IMR-90 (cell line): Measurements from ENCODE around the gene KCNMA1. TPM values are rescaled to one million over a fixed set of nuclear protein-coding genes. Genes with fewer than 3 reads are reported as not detected.

ENCODE experiments used
- ATAC-seq: fragments of 200-7000 bp; cut with Tn5 transposase; 2 replicates; pipeline ENCODE4 v1.9.1; 2020; ENCODE audit warnings: low read depth, mild to moderate bottlenecking, moderate library complexity
- BruUV-seq: library from RNA; stranded (reverse); fragments of 400-500 nt; replicated peaks from 2 replicates; lab custom pipeline; 2021; lab: Mats Ljungman, UMichigan
- CTCF ChIA-PET: fragments of 300-600 bp; formaldehyde crosslinking; extraction: SDS; loops from one replicate; lab custom pipeline; 2021; ENCODE audit warnings: antibody characterized with exemption; lab: Yijun Ruan, JAX
- POLR2A ChIA-PET: fragments of 300-600 bp; sonication (Branson Sonifier 250); formaldehyde crosslinking; loops from one replicate; lab custom pipeline; 2022; ENCODE audit warnings: antibody characterized with exemption; ENCODE audit not compliant: unreplicated experiment; lab: Charles Lee
- DNase-seq: peaks from one replicate; pipeline ENCODE4 v3.0.0; 2013
- H2AFZ ChIP-seq: replicated peaks from 2 replicates; pipeline ENCODE3; 2013; ENCODE audit warnings: low read length, mild to moderate bottlenecking; ENCODE audit not compliant: poor library complexity
- H2AK5ac ChIP-seq: 2 replicates; pipeline ENCODE4 v1.6.1; 2013; ENCODE audit warnings: low read depth, low read length, inconsistent platforms
- H2AK9ac ChIP-seq: replicated peaks from 2 replicates; pipeline ENCODE3; 2013; ENCODE audit warnings: mild to moderate bottlenecking, low read depth, low read length, moderate library complexity; ENCODE audit not compliant: poor library complexity
- H2BK120ac ChIP-seq: 2 replicates; pipeline ENCODE4 v1.6.1; 2013; ENCODE audit warnings: low read depth, low read length, inconsistent platforms
- H2BK15ac ChIP-seq: 3 replicates; pipeline ENCODE4 v1.6.1; 2013; ENCODE audit warnings: low read depth, low read length, inconsistent platforms
- H2BK20ac ChIP-seq: 2 replicates; pipeline ENCODE4 v1.6.1; 2013; ENCODE audit warnings: low read depth, mild to moderate bottlenecking, inconsistent platforms, low read length, moderate library complexity
- H2BK5ac ChIP-seq: 2 replicates; pipeline ENCODE4 v1.6.1; 2013; ENCODE audit warnings: mild to moderate bottlenecking, low read depth, low read length, inconsistent platforms; ENCODE audit not compliant: poor library complexity, severe bottlenecking
- H3K14ac ChIP-seq: replicated peaks from 2 replicates; pipeline ENCODE4 v1.6.1; 2013; ENCODE audit warnings: low read depth, low read length, inconsistent platforms
- H3K18ac ChIP-seq: 2 replicates; pipeline ENCODE4 v1.6.1; 2013; ENCODE audit warnings: low read depth, low read length, control low read depth
- H3K23ac ChIP-seq: 2 replicates; pipeline ENCODE4 v1.6.1; 2013; ENCODE audit warnings: low read depth, low read length, inconsistent platforms
- H3K27ac ChIP-seq: 2 replicates; pipeline ENCODE4 v1.5.1; 2013; ENCODE audit warnings: mild to moderate bottlenecking, control low read depth, low read length; ENCODE audit not compliant: insufficient read depth
- H3K27me3 ChIP-seq: 2 replicates; pipeline ENCODE4 v1.6.1; 2013; ENCODE audit warnings: low read length; ENCODE audit not compliant: control insufficient read depth, insufficient read depth
- H3K36me3 ChIP-seq: 2 replicates; pipeline ENCODE4 v1.6.1; 2013; ENCODE audit warnings: low read length, mixed read lengths; ENCODE audit not compliant: control insufficient read depth, insufficient read depth
- H3K4ac ChIP-seq: 2 replicates; pipeline ENCODE4 v1.6.1; 2013; ENCODE audit warnings: low read depth, low read length, inconsistent platforms
- H3K4me1 ChIP-seq: 2 replicates; pipeline ENCODE4 v1.6.1; 2013; ENCODE audit warnings: low read length, mixed read lengths; ENCODE audit not compliant: control insufficient read depth, insufficient read depth
- H3K4me2 ChIP-seq: 2 replicates; pipeline ENCODE4 v1.6.1; 2013; ENCODE audit warnings: low read depth, mild to moderate bottlenecking, control low read depth, low read length, moderate library complexity
- H3K4me3 ChIP-seq: 2 replicates; pipeline ENCODE4 v1.5.1; 2013; ENCODE audit warnings: low read depth, mild to moderate bottlenecking, control low read depth, low read length, moderate library complexity; ENCODE audit not compliant: insufficient read depth
- H3K56ac ChIP-seq: 2 replicates; pipeline ENCODE4 v1.6.1; 2013; ENCODE audit warnings: low read length, inconsistent platforms; ENCODE audit not compliant: insufficient read depth; ENCODE audit errors: extremely low read depth
- H3K79me1 ChIP-seq, 2 experiments: 2 replicates each; pipeline ENCODE4 v1.6.1; 2013; ENCODE audit warnings: low read length in 2 of 2, inconsistent platforms in 1 of 2, low read depth in 1 of 2
- H3K9ac ChIP-seq: 2 replicates; pipeline ENCODE4 v1.6.1; 2013; ENCODE audit warnings: low read depth, low read length, control low read depth
- H3K9me1 ChIP-seq: 2 replicates; pipeline ENCODE4 v1.6.1; 2013; ENCODE audit warnings: low read length, inconsistent platforms; ENCODE audit not compliant: insufficient read depth
- H3K9me3 ChIP-seq: 2 replicates; pipeline ENCODE4 v1.6.1; 2013; ENCODE audit warnings: low read length; ENCODE audit not compliant: control insufficient read depth, insufficient read depth
- H4K20me1 ChIP-seq: 2 replicates; pipeline ENCODE4 v1.6.1; 2013; ENCODE audit warnings: low read length, inconsistent platforms; ENCODE audit not compliant: insufficient read depth
- H4K5ac ChIP-seq: 2 replicates; pipeline ENCODE4 v1.6.1; 2013; ENCODE audit warnings: mild to moderate bottlenecking, low read depth, low read length, control low read depth
- H4K8ac ChIP-seq, 2 experiments: 2 replicates each; pipeline ENCODE4 v1.6.1; 2013; ENCODE audit warnings: low read depth in 2 of 2, low read length in 2 of 2, control low read depth in 1 of 2, inconsistent platforms in 1 of 2
- H4K91ac ChIP-seq: 2 replicates; pipeline ENCODE4 v1.6.1; 2013; ENCODE audit warnings: low read depth, low read length, inconsistent platforms; ENCODE audit not compliant: insufficient read depth
- BHLHE40 ChIP-seq: fragments of 150-350 bp; IDR thresholded peaks from 2 replicates; pipeline ENCODE4 v1.6.1; 2016; ENCODE audit warnings: mild to moderate bottlenecking, low read depth, low read length
- CEBPB ChIP-seq: IDR thresholded peaks from 2 replicates; pipeline ENCODE4 v1.6.1; 2012; ENCODE audit warnings: low read depth, low read length, improper control_type of control experiment
- ELK1 ChIP-seq: fragments of 150-350 bp; IDR thresholded peaks from 2 replicates; pipeline ENCODE4 v1.6.1; 2016; ENCODE audit warnings: low read depth, mild to moderate bottlenecking, low read length, moderate library complexity, borderline replicate concordance
- FOS ChIP-seq: fragments of 150-350 bp; IDR thresholded peaks from 2 replicates; pipeline ENCODE4 v1.6.1; 2016; ENCODE audit warnings: low read depth, low read length
- MAFK ChIP-seq: IDR thresholded peaks from 2 replicates; pipeline ENCODE4 v1.6.1; 2012; ENCODE audit warnings: low read depth, low read length, improper control_type of control experiment
- MAZ ChIP-seq: IDR thresholded peaks from 2 replicates; pipeline ENCODE4 v1.6.1; 2012; ENCODE audit warnings: low read depth, mild to moderate bottlenecking, low read length, improper control_type of control experiment, moderate library complexity, borderline replicate concordance
- MXI1 ChIP-seq: IDR thresholded peaks from 2 replicates; pipeline ENCODE4 v1.6.1; 2012; ENCODE audit warnings: low read depth, mild to moderate bottlenecking, low read length, moderate library complexity, borderline replicate concordance
- NFE2L2 ChIP-seq: fragments of 150-350 bp; IDR thresholded peaks from 2 replicates; pipeline ENCODE4 v1.6.1; 2016; ENCODE audit warnings: low read depth, mild to moderate bottlenecking, low read length
- POLR2A ChIP-seq: IDR thresholded peaks from 2 replicates; pipeline ENCODE4 v1.6.1; 2012; ENCODE audit warnings: mild to moderate bottlenecking, low read depth, low read length
- RAD21 ChIP-seq: IDR thresholded peaks from 2 replicates; pipeline ENCODE4 v1.6.1; 2012; ENCODE audit warnings: low read length, improper control_type of control experiment
- RFX5 ChIP-seq: IDR thresholded peaks from 2 replicates; pipeline ENCODE4 v1.8.0; 2012; ENCODE audit warnings: low read depth, mild to moderate bottlenecking, low read length, moderate library complexity
- SMC3 ChIP-seq: fragments of 150-350 bp; IDR thresholded peaks from 2 replicates; pipeline ENCODE4 v1.6.1; 2016; ENCODE audit warnings: low read depth, mild to moderate bottlenecking, antibody characterized with exemption, low read length, moderate library complexity
- USF2 ChIP-seq: fragments of 150-350 bp; IDR thresholded peaks from 2 replicates; pipeline ENCODE4 v1.6.1; 2017; ENCODE audit warnings: mild to moderate bottlenecking, antibody characterized with exemption, low read length, low read depth
- WGBS, 2 experiments: methylation state at CpG; one replicate each; pipeline versions ENCODE4 v1.1.5 to v1.1.7; 2013; ENCODE audit warnings: missing lambda C conversion rate in 2 of 2; ENCODE audit not compliant: insufficient read length in 1 of 2; ENCODE audit errors: extremely low coverage in 2 of 2; 5-methylcytosine and 5-hydroxymethylcytosine counted together
- dilution Hi-C: fragments of 300-500 bp; cut with HindIII; formaldehyde crosslinking; loops from one replicate; pipeline ENCODE4 v1.14.3; 2018; ENCODE audit warnings: low sequenced_read_pairs; ENCODE audit not compliant: unreplicated experiment
- in situ Hi-C: fragments of 300-500 bp; cut with MboI; formaldehyde crosslinking; loops from 3 replicates; pipeline ENCODE4 v1.14.3; 2019; ENCODE audit warnings: low sequenced_read_pairs, inconsistent platforms, mixed read lengths
- intact Hi-C: fragments of 100-400 bp; cut with micrococcal nuclease; formaldehyde crosslinking; loops from 2 replicates; pipeline ENCODE4 v1.10.0; 2022
- polyA plus RNA-seq, 3 experiments: library from polyadenylated mRNA; depleted of rRNA; stranded (reverse); fragments of >200 nt; gene quantifications; 2 replicates each; pipeline ENCODE4 v1.2.3, GENCODE V29; 2012; ENCODE audit warnings: low replicate concordance in 1 of 3
- total RNA-seq: library from RNA; depleted of rRNA; stranded (reverse); fragments of >200 nt; gene quantifications from 2 replicates; pipeline ENCODE4 v1.2.3, GENCODE V29; 2012

KCNMA1 gene
- total and polyA plus RNA-seq, 2 of the 4 experiments (the other 2 are of a cell fraction): 25.6 to 29.6 TPM

DNA sequence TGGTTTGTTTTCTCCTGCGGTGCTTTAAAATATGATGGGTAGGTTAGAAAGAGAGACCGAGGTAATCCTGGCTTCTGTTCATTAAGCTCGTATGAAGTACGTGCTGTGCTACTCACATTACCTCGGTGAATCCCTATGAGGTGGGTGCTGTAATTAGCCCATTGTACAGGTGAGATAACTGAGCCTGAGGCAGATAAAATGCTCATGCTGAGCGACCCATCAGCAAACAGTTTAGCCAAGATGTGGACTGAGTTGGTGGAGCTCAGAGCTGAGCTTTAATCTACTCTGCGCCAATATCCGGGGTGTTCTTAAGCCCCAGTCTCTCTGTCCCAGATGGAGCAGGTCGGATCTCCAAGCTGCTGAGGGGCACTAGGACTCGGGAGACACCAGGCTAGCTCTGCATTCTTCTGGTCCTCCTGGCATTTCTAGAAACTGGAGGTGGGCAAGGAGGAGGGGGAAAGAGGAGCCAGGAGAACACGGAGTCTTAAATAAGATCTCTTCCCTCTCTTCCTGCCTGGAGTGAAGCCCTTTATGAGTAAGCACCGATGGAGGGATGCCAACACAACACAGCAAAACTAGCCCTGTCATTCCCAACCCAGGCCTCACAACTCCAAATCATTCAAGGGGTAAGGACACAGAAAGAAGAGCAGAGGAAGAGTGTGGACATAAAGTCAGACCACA lies 458.5 kb downstream of the KCNMA1 start (continued):
- TF ChIP-seq USF2 (no peak), CEBPB (no peak), RAD21 (peak; percentile 8; the same call in 1 of the 2 replicates)

- no peak overlapping the region for H2BK5ac ChIP-seq
- dilution Hi-C loops (no loop called here), intact Hi-C loops (loop anchor here (10.0 kb wide), 1 partner anchor 247 kb away; no protein-coding TSS in a partner anchor), in situ Hi-C loops (loop anchor here (5.0 to 10.0 kb wide), 2 partner anchors 217 to 535 kb away; no protein-coding TSS in a partner anchor)
- ATAC-seq (no peak), DNase-seq (no peak)
- H3K79me1 ChIP-seq: 0 out of 4 replicates have a peak, but pooled peaks cover 0 to 6% of the 10 kb centered on the region in 2 experiments
- H4K91ac ChIP-seq: no peak overlapping the region
- no peak overlapping the region for H2AFZ ChIP-seq
- no peak overlapping the region for H3K14ac ChIP-seq
- no peak overlapping the region for H4K8ac ChIP-seq
- H4K5ac ChIP-seq: no peak overlapping the region
- no peaks in the 10 kb centered on the region for H3K9me3 ChIP-seq
- no CpG with 5 or more reads among the region's 1 CpG for WGBS, 2 experiments
- peaks cover 12% of the 10 kb centered on the region; the same call in 1 of the 2 replicates for H3K9me1 ChIP-seq
- H3K23ac ChIP-seq: no peak overlapping the region
- H2AK5ac ChIP-seq: peak overlapping the region; percentile 16; the same call in 1 of the 2 replicates
- peaks cover 8% of the 10 kb centered on the region for H3K4me1 ChIP-seq
- BruUV-seq: no TSS peak
- no peak overlapping the region for H3K18ac ChIP-seq
- CTCF ChIA-PET: no interaction called here
- H3K36me3 ChIP-seq: no peaks in the 10 kb centered on the region
- H2AK9ac ChIP-seq: no peak overlapping the region
- H3K4me3 ChIP-seq: no peak overlapping the region
- H4K20me1 ChIP-seq: no peaks in the 10 kb centered on the region
- no peak overlapping the region for H3K4me2 ChIP-seq
- H3K56ac ChIP-seq: no peak overlapping the region
- H3K4ac ChIP-seq: peak overlapping the region; percentile 15; the same call in 1 of the 2 replicates
- no peaks in the 10 kb centered on the region for H3K27me3 ChIP-seq
- H2BK15ac ChIP-seq: no peak overlapping the region; the same call in 2 of the 3 replicates
- peak overlapping the region; percentile 22; the same call in 1 of the 2 replicates for H2BK120ac ChIP-seq
- POLR2A ChIA-PET: no interaction called here
- no peak overlapping the region; the same call in 1 of the 2 replicates for H2BK20ac ChIP-seq
- H3K27ac ChIP-seq: no peak overlapping the region
- H3K9ac ChIP-seq: no peak overlapping the region
- TF ChIP-seq MXI1: no peak
- no peak for TF ChIP-seq USF2
- no peak for TF ChIP-seq FOS
- TF ChIP-seq POLR2A: no peak
- no peak for TF ChIP-seq SMC3
- no peak for TF ChIP-seq CEBPB
- no peak for TF ChIP-seq MAFK
- TF ChIP-seq BHLHE40: no peak
- no peak for TF ChIP-seq RAD21
- TF ChIP-seq ELK1: no peak
- no peak for TF ChIP-seq NFE2L2
- no peak for TF ChIP-seq MAZ
- TF ChIP-seq RFX5: no peak
Measured at GRCh38 chr10:77177589-77177988, 460.0 kb downstream of the KCNMA1 start.
